Measurements from ENCODE around the gene HSF4.

- TF ChIP-seq CTCF (IDR thresholded peaks at IDR 0.05; ENCODE audit: low read depth, low read length, poor library complexity, severe bottlenecking) = no peak
- no peak for TF ChIP-seq EZH2phosphoT487 (IDR thresholded peaks at IDR 0.05; ENCODE audit: borderline replicate concordance, low read length)
Measured at GRCh38 chr16:67128417-67128816, 36.1 kb upstream of the HSF4 start.

Measured in DOHH2 (cell line).